KMS-11 (cell line): ENCODE data around the gene POU2F3.

Experiments
- H2AFZ ChIP-seq: fragments of 200-600 bp; sonication (generic); 2 replicates; pipeline ENCODE4 v1.6.1; 2016; ENCODE audit warnings: antibody characterized with exemption, mixed run types, low read depth
- H3K27ac ChIP-seq: fragments of 200-600 bp; sonication (generic); 2 replicates; pipeline ENCODE4 v1.6.1; 2016; ENCODE audit warnings: mild to moderate bottlenecking, mixed run types
- H3K27me3 ChIP-seq: fragments of 200-600 bp; sonication (generic); 2 replicates; pipeline ENCODE4 v1.6.1; 2017; ENCODE audit warnings: mild to moderate bottlenecking, low read depth, mixed run types, moderate library complexity; ENCODE audit not compliant: insufficient read depth
- H3K36me3 ChIP-seq: fragments of 200-600 bp; sonication (generic); 2 replicates; pipeline ENCODE4 v1.6.1; 2017; ENCODE audit warnings: mild to moderate bottlenecking, mixed run types; ENCODE audit not compliant: insufficient read depth
- H3K4me1 ChIP-seq: fragments of 200-600 bp; sonication (generic); 2 replicates; pipeline ENCODE4 v1.6.1; 2016; ENCODE audit warnings: mild to moderate bottlenecking, low read depth, mixed run types; ENCODE audit not compliant: poor library complexity, severe bottlenecking
- H3K4me2 ChIP-seq: fragments of 200-600 bp; sonication (generic); 2 replicates; pipeline ENCODE4 v1.7.0; 2016; ENCODE audit warnings: mild to moderate bottlenecking, mixed run types
- H3K4me3 ChIP-seq: fragments of 200-600 bp; sonication (generic); IDR thresholded peaks from 2 replicates; pipeline ENCODE4 v1.6.1; 2017; ENCODE audit warnings: low read depth, low read length, mixed read lengths; ENCODE audit not compliant: insufficient read depth
- H3K79me2 ChIP-seq: fragments of 200-600 bp; sonication (generic); 2 replicates; pipeline ENCODE4 v1.6.1; 2016; ENCODE audit warnings: low read depth, mixed run types; ENCODE audit not compliant: insufficient read depth
- H3K9ac ChIP-seq: fragments of 200-600 bp; sonication (generic); 2 replicates; pipeline ENCODE4 v1.6.1; 2016; ENCODE audit warnings: mild to moderate bottlenecking, mixed run types
- H4K20me1 ChIP-seq: fragments of 200-600 bp; sonication (generic); 2 replicates; pipeline ENCODE4 v1.6.1; 2016; ENCODE audit warnings: mild to moderate bottlenecking, mixed run types; ENCODE audit not compliant: insufficient read depth
- TF ChIP-seq, protein P1 (sequence below): fragments of 200-600 bp; sonication (generic); conservative IDR thresholded peaks from 2 replicates; pipeline ENCODE4 v1.6.1; 2017; ENCODE audit warnings: low read depth, mild to moderate bottlenecking, antibody characterized with exemption, low read length, moderate library complexity, mixed read lengths

Gene POU2F3

GRCh38 chr11:120296554-120296953 lies 56.6 kb downstream of the POU2F3 start:
- Histone ChIP-seq H3K27me3 (no peaks in the 10 kb centered on the region), H3K27ac (no peak overlapping the region), H3K36me3 (no peaks in the 10 kb centered on the region), H3K4me1 (no peaks in the 10 kb centered on the region), H3K9ac (no peak overlapping the region), H3K79me2 (no peaks in the 10 kb centered on the region), H3K4me2 (no peak overlapping the region), H4K20me1 (no peaks in the 10 kb centered on the region), H2AFZ (no peak overlapping the region), H3K4me3 (no peak overlapping the region)
- TF ChIP-seq, protein P1, sequence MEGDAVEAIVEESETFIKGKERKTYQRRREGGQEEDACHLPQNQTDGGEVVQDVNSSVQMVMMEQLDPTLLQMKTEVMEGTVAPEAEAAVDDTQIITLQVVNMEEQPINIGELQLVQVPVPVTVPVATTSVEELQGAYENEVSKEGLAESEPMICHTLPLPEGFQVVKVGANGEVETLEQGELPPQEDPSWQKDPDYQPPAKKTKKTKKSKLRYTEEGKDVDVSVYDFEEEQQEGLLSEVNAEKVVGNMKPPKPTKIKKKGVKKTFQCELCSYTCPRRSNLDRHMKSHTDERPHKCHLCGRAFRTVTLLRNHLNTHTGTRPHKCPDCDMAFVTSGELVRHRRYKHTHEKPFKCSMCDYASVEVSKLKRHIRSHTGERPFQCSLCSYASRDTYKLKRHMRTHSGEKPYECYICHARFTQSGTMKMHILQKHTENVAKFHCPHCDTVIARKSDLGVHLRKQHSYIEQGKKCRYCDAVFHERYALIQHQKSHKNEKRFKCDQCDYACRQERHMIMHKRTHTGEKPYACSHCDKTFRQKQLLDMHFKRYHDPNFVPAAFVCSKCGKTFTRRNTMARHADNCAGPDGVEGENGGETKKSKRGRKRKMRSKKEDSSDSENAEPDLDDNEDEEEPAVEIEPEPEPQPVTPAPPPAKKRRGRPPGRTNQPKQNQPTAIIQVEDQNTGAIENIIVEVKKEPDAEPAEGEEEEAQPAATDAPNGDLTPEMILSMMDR: no peak

GRCh38 chr11:120298461-120298860 lies 58.5 kb downstream of the POU2F3 start:
- no peaks in the 10 kb centered on the region for H3K27me3 ChIP-seq

DNA sequence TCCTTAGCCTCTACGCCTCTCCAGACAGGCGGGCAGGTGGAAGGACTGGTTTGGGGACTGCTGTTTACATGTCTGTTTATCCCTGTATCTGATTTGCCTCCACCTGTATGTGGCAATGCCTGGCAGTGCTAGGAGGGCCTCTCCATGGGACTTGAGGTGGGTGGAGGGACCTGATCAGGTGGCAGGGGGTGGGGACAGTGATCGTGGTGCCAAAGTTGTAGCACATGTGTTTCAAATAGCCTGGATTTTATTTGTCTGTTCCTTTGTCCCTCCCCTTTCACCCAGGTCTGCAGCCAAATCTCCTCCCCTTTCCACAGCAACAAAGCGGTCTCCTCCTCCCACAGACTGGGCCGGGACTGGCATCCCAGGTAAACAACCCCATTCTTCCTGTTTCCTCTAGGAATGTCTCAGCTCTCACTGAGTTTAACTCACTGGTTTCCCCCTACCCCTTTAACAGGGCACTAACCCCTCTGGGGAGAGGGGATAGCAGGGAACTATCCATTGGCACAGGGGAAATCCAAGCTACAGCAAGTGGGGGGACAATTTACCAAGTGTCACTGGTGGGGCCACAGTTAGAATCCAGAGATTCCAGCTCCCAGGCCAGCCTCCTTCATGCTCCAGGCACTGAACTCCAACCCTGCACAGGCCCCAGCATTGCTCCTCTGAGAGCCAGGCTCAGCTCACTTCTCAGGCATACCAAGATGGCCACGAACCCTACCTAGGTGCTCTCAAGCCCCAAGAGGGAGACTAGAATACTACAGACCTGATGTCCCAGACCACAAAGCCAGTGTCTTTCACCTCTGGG lies 62.3 kb downstream of the POU2F3 start:
- Histone ChIP-seq H3K79me2 (no peaks in the 10 kb centered on the region), H3K4me2 (no peak overlapping the region), H3K27ac (no peak overlapping the region), H4K20me1 (no peaks in the 10 kb centered on the region), H2AFZ (no peak overlapping the region; the same call in 1 of the 2 replicates), H3K9ac (no peak overlapping the region), H3K4me3 (no peak overlapping the region), H3K27me3 (no peaks in the 10 kb centered on the region), H3K36me3 (no peaks in the 10 kb centered on the region), H3K4me1 (no peaks in the 10 kb centered on the region)
- TF ChIP-seq, protein P1: no peak

More at GRCh38 chr11:120298461-120298860, 58.5 kb downstream of the POU2F3 start:
- Histone ChIP-seq H3K4me3 (no peak overlapping the region), H2AFZ (no peak overlapping the region), H3K4me2 (no peak overlapping the region), H3K79me2 (no peaks in the 10 kb centered on the region), H3K4me1 (no peaks in the 10 kb centered on the region), H3K9ac (no peak overlapping the region), H3K36me3 (no peaks in the 10 kb centered on the region), H4K20me1 (no peaks in the 10 kb centered on the region), H3K27ac (no peak overlapping the region)
- TF ChIP-seq, protein P1: no peak

- H3K27ac ChIP-seq: no peak overlapping the region
These were observed 63.2 kb downstream of the POU2F3 start for GRCh38 chr11:120303004-120303637.

More at GRCh38 chr11:120303004-120303637, 63.2 kb downstream of the POU2F3 start:
- Histone ChIP-seq H3K36me3 (no peaks in the 10 kb centered on the region), H3K79me2 (no peaks in the 10 kb centered on the region), H3K9ac (no peak overlapping the region), H3K4me3 (no peak overlapping the region), H3K4me2 (no peak overlapping the region), H3K27me3 (no peaks in the 10 kb centered on the region), H3K4me1 (no peaks in the 10 kb centered on the region), H2AFZ (no peak overlapping the region; the same call in 1 of the 2 replicates), H4K20me1 (no peaks in the 10 kb centered on the region)
- TF ChIP-seq, protein P1: peak; percentile 79
